ENCODE results near the gene CLIC4. TPM values are rescaled to one million over a fixed set of nuclear protein-coding genes. Genes with fewer than 3 reads are reported as not detected.
"Not testable (repeated sequence)": the region's sequence is repeated elsewhere in the genome, so short reads cannot be mapped to it uniquely, and the experiment has no call there.

The CLIC4 gene
- total RNA-seq, 2 donors from 2014 or later = 77.2 to 124 TPM

DNA sequence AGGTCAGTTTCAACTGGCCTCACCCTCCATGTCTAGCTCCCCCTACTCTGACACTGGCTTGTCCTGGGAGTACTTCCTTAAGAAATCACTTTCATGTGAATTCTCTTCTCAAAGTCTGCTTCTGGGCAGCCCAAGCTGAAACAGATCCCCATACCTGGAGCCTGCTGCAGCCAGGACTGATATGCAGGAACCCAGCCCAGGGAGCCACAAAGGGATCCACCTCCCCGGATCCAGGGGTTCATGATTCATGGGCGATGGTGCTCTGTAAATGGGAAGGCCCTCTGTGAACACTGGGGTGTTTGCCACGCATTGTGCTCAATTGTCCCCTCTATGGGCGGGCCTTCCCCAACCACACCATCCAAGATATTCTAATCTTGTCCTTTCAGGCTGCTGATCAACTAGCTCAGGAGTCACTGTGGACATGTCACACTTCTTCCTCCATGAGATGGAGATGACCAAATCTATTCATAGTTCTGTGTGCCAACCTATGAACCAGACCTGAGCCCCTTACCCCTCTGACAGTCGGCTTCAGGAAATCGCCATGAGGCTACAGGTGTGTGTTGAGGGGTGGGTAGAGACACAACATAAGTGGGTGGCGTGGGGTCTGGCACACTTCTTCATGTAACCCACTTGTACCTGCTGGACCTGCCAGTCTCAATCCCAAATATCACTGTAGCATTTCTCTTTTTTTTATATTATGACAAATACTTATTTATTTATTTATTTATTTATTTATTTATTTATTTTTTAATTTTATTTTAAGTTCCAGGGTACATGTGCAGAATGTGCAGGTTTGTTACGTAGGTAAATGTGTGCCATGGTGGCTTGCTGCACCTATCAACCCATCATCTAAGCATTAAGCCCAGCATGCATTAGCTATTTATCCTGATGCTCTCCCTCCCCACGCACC, 143.1 kb downstream of the CLIC4 start:
- intact Hi-C loops (cut with DNase I) = no loop called here
- TF ChIP-seq, protein P1, sequence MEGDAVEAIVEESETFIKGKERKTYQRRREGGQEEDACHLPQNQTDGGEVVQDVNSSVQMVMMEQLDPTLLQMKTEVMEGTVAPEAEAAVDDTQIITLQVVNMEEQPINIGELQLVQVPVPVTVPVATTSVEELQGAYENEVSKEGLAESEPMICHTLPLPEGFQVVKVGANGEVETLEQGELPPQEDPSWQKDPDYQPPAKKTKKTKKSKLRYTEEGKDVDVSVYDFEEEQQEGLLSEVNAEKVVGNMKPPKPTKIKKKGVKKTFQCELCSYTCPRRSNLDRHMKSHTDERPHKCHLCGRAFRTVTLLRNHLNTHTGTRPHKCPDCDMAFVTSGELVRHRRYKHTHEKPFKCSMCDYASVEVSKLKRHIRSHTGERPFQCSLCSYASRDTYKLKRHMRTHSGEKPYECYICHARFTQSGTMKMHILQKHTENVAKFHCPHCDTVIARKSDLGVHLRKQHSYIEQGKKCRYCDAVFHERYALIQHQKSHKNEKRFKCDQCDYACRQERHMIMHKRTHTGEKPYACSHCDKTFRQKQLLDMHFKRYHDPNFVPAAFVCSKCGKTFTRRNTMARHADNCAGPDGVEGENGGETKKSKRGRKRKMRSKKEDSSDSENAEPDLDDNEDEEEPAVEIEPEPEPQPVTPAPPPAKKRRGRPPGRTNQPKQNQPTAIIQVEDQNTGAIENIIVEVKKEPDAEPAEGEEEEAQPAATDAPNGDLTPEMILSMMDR (IDR thresholded peaks at IDR 0.05) = no peak
- no peak for TF ChIP-seq POLR2AphosphoS5 (IDR thresholded peaks at IDR 0.05)
- TF ChIP-seq POLR2A (IDR thresholded peaks at IDR 0.05) = no peak
- no peak for DNase-seq (ENCODE audit: low spot score)
- Histone ChIP-seq H3K4me1 (replicated peaks) (no peaks in the 10 kb centered on the region), H3K9me3 (no peaks in the 10 kb centered on the region), H3K27me3 (replicated peaks; ENCODE audit: insufficient read depth) (no peaks in the 10 kb centered on the region), H3K27ac (no peak overlapping the region), H3K4me3 (no peak overlapping the region), H3K36me3 (no peaks in the 10 kb centered on the region)
- 95% methylated on average over 9 of the region's 9 CpGs for WGBS

GRCh38 chr1:24888971-24889676, 143.9 kb downstream of the CLIC4 start:
- Histone ChIP-seq H3K4me3 (no peak overlapping the region), H3K9me3 (no peaks in the 10 kb centered on the region), H3K36me3 (no peaks in the 10 kb centered on the region), H3K27ac (no peak overlapping the region), H3K4me1 (replicated peaks) (no peaks in the 10 kb centered on the region), H3K27me3 (replicated peaks; ENCODE audit: insufficient read depth) (no peaks in the 10 kb centered on the region)
- 62% methylated on average over 4 of the region's 4 CpGs for WGBS
- DNase-seq (ENCODE audit: low spot score) = no peak
- intact Hi-C loops (cut with DNase I) = no loop called here
- TF ChIP-seq, protein P1 (IDR thresholded peaks at IDR 0.05) = no peak
- TF ChIP-seq POLR2A (IDR thresholded peaks at IDR 0.05) = no peak
- no peak for TF ChIP-seq POLR2AphosphoS5 (IDR thresholded peaks at IDR 0.05)

GRCh38 chr1:24890887-24891286, 145.6 kb downstream of the CLIC4 start:
- H3K27me3 ChIP-seq (replicated peaks; ENCODE audit: insufficient read depth) = no peaks in the 10 kb centered on the region
- DNase-seq (ENCODE audit: low spot score) = no peak
- no peaks in the 10 kb centered on the region for H3K4me1 ChIP-seq (replicated peaks)
- H3K36me3 ChIP-seq = no peaks in the 10 kb centered on the region
- intact Hi-C loops (cut with DNase I) = no loop called here
- WGBS = 87% methylated on average over 2 of the region's 2 CpGs
- TF ChIP-seq POLR2A (IDR thresholded peaks at IDR 0.05) (no peak), POLR2AphosphoS5 (IDR thresholded peaks at IDR 0.05) (no peak)
- TF ChIP-seq, protein P1 (IDR thresholded peaks at IDR 0.05) = no peak
- no peaks in the 10 kb centered on the region for H3K9me3 ChIP-seq
- no peak overlapping the region for H3K27ac ChIP-seq
- H3K4me3 ChIP-seq = no peak overlapping the region

DNA sequence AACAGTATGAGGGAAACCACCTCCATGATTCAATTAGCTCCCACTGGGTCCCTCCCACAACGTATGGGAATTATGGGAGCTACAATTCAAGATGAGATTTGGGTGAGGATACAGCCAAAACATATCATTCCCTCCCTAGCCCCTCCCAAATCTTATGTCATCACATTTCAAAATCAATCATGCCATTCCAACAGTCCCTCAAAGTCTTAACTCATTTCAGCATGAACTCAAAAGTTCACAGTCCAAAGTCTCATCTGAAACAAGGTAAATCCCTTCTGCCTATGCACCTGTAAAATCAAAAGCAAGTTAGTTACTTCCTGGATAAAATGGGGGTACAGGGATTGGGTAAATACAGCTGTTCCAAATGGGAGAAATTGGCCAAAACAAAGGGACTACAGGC, 146.1 kb downstream of the CLIC4 start:
- H3K4me3 ChIP-seq; H3K9me3 ChIP-seq; H3K27ac ChIP-seq; intact Hi-C loops (cut with DNase I); H3K27me3 ChIP-seq (replicated peaks; ENCODE audit: insufficient read depth); DNase-seq (ENCODE audit: low spot score); H3K36me3 ChIP-seq; H3K4me1 ChIP-seq (replicated peaks): not testable (repeated sequence)
- WGBS = 73% methylated on average over 1 of the region's 1 CpG

DNA sequence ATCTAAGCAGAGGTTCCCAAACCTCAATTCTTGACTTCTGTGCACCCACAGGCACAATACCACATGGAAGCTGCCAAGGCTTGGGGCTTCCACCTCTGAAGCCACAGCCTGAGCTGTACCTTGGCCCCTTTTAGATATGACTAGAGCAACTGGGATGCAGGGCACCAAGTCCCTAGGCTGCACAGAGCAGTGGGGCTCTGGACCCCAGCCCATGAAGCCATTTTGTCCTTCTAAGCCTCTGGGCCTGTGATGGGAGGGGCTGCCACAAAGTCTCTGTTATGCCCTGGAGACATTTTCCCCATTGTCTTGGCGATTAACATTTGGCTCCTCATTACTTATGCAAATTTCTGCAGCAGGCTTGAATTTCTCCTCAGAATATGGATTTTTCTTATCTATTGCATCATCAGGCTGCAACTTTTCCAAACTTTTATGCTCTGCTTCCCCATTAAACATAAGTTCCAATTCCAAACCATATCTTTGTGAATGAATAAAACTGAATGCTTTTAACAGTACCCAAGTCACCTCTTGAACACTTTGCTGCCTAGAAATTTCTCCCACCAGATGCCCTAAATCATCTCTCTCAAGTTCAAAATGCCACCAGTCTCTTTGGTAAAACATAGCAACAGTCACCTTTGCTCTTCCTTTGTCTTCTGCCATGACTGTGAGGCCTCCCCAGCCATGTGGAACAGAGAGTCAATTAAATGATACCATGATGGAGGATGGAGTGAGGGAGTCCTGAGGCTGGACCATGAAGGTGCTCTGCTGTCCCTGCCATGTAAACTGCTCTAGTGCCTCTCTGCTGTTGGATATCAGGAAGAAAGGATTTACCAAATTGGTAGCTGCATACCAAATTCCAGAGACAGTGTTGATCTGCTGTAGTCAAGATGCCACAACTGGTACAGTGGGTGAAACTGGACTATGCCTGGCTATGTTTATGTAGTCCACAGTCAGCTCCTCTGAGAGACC, 147.2 kb downstream of the CLIC4 start:
- Histone ChIP-seq H3K4me1 (replicated peaks) (no peaks in the 10 kb centered on the region), H3K4me3 (no peak overlapping the region), H3K9me3 (no peaks in the 10 kb centered on the region), H3K36me3 (no peaks in the 10 kb centered on the region), H3K27me3 (replicated peaks; ENCODE audit: insufficient read depth) (no peaks in the 10 kb centered on the region), H3K27ac (no peak overlapping the region)
- 100% methylated on average over 1 of the region's 1 CpG for WGBS
- no peak for DNase-seq (ENCODE audit: low spot score)
- intact Hi-C loops (cut with DNase I) = no loop called here
- TF ChIP-seq POLR2A (IDR thresholded peaks at IDR 0.05) (no peak), POLR2AphosphoS5 (IDR thresholded peaks at IDR 0.05) (no peak)
- TF ChIP-seq, protein P1 (IDR thresholded peaks at IDR 0.05) = no peak
